Calu3 (cell line): Measurements from ENCODE around the gene MAGI1. TPM values are rescaled to one million over a fixed set of nuclear protein-coding genes. Genes with fewer than 3 reads are reported as not detected.
"Not testable (repeated sequence)": the region's sequence is repeated elsewhere in the genome, so short reads cannot be mapped to it uniquely, and the experiment has no call there.

ENCODE experiments used
- BruUV-seq: library from RNA; stranded (reverse); fragments of 400-500 nt; replicated peaks from 2 replicates; lab custom pipeline; 2021; lab: Mats Ljungman, UMichigan
- CTCF ChIA-PET: fragments of 300-600 bp; sonication (Branson Sonifier 250); formaldehyde crosslinking; loops from one replicate; lab custom pipeline; 2022; ENCODE audit warnings: antibody characterized with exemption; lab: Charles Lee
- DNase-seq: peaks from one replicate; pipeline ENCODE4 v3.0.0; 2022
- H3K27ac Mint-ChIP-seq: one replicate; pipeline ENCODE4 v1.8.0; 2022; ENCODE audit warnings: mixed read lengths; ENCODE audit not compliant: unreplicated experiment
- H3K27me3 Mint-ChIP-seq: one replicate; pipeline ENCODE4 v1.8.0; 2022; ENCODE audit warnings: mixed read lengths; ENCODE audit not compliant: unreplicated experiment
- H3K36me3 Mint-ChIP-seq: one replicate; pipeline ENCODE4 v1.8.0; 2022; ENCODE audit warnings: mild to moderate bottlenecking, moderate library complexity, mixed read lengths; ENCODE audit not compliant: insufficient read depth, unreplicated experiment
- H3K4me1 Mint-ChIP-seq: one replicate; pipeline ENCODE4 v1.8.0; 2022; ENCODE audit warnings: mild to moderate bottlenecking, low read depth, mixed read lengths; ENCODE audit not compliant: unreplicated experiment
- H3K4me3 Mint-ChIP-seq: one replicate; pipeline ENCODE4 v1.8.0; 2022; ENCODE audit warnings: mild to moderate bottlenecking, low read depth, moderate library complexity, mixed read lengths; ENCODE audit not compliant: unreplicated experiment
- H3K9me3 Mint-ChIP-seq: one replicate; pipeline ENCODE4 v1.8.0; 2022; ENCODE audit warnings: low read depth, mixed read lengths; ENCODE audit not compliant: unreplicated experiment
- intact Hi-C: fragments of 100-400 bp; cut with micrococcal nuclease; formaldehyde crosslinking; loops from one replicate; pipeline ENCODE4 v1.10.0; 2022; ENCODE audit not compliant: unreplicated experiment
- total RNA-seq: library from RNA; stranded (reverse); gene quantifications from 2 replicates; pipeline ENCODE4 v1.2.3, GENCODE V29; 2022
- TF ChIP-seq, protein P1 (sequence below): fragments of 200-600 bp; IDR thresholded peaks from one replicate; pipeline ENCODE4 v1.8.0; 2022; ENCODE audit warnings: antibody characterized with exemption; ENCODE audit not compliant: unreplicated experiment

The MAGI1 gene
- total RNA-seq, 1 experiment from 2014 or later = 76.4 TPM

DNA sequence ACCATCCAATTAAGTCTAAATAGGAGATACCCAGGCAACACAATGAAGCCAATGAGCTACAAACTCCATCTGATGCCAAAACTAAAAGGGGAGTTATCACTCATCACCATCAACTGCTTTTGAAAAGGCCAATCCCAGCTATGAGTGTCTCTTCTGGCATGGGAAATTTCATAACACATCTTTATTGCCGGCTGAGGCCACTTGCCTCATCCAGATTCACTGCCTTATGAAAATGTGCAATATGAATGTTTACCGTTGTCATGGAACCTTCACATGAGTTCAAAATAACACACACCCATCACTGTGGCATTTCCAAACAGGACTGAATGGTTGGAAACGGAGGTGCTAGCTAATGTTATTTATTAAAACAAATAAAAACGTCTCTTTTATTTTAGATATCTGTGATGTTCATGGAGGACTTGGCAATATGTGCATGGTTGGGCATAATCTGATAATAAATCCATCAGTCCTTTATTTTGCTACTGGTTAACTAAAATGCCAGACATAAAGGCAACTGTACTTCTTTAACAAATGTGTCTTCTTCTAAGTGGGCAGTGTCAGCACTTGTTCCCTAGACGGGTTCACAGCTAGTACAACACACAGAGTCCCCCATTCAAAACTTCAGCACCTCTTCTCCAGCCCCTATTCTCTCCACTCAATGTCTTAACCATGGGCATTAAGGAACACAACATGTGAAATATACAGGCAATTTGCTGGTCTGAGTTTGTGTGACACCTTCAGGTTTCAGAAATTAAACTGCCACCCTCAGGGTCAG lies 143.9 kb downstream of the MAGI1 start:
- H3K36me3 Mint-ChIP-seq = no peaks in the 10 kb centered on the region
- no peak overlapping the region for H3K4me3 Mint-ChIP-seq
- CTCF ChIA-PET = interaction anchor here (0.5 to 0.6 kb wide), 2 partner anchors 64 to 102 kb away, joined by 3 read pairs; no protein-coding TSS in a partner anchor
- H3K27ac Mint-ChIP-seq = no peak overlapping the region
- H3K9me3 Mint-ChIP-seq = no peaks in the 10 kb centered on the region
- intact Hi-C loops = no loop called here
- peaks cover 23% of the 10 kb centered on the region for H3K4me1 Mint-ChIP-seq
- no TSS peak for BruUV-seq
- TF ChIP-seq, protein P1, sequence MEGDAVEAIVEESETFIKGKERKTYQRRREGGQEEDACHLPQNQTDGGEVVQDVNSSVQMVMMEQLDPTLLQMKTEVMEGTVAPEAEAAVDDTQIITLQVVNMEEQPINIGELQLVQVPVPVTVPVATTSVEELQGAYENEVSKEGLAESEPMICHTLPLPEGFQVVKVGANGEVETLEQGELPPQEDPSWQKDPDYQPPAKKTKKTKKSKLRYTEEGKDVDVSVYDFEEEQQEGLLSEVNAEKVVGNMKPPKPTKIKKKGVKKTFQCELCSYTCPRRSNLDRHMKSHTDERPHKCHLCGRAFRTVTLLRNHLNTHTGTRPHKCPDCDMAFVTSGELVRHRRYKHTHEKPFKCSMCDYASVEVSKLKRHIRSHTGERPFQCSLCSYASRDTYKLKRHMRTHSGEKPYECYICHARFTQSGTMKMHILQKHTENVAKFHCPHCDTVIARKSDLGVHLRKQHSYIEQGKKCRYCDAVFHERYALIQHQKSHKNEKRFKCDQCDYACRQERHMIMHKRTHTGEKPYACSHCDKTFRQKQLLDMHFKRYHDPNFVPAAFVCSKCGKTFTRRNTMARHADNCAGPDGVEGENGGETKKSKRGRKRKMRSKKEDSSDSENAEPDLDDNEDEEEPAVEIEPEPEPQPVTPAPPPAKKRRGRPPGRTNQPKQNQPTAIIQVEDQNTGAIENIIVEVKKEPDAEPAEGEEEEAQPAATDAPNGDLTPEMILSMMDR = no peak
- DNase-seq = no peak
- no peaks in the 10 kb centered on the region for H3K27me3 Mint-ChIP-seq

DNA sequence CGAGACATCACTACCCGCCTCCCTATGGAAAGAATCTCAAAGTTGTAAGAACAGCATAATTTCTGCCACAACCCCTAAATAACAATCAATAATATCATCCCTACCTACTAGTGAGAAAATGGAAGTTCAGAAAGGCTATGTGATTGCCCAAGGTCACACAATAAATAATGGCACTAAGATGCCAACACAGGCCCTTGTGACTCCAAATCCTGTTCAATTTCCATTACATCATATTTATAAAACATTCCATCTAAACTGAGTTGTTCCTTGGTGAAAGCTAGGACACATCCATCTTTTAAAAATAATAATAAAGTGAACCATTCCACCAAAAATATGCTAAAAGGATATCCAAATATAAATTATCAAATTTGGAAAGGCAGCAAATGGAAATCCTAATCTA lies 144.6 kb downstream of the MAGI1 start:
- TF ChIP-seq, protein P1 = no peak
- CTCF ChIA-PET = interaction anchor here (0.6 kb wide), 1 partner anchor 65 kb away, joined by 3 read pairs; no protein-coding TSS in a partner anchor
- BruUV-seq = no TSS peak
- H3K4me1 Mint-ChIP-seq = peaks cover 29% of the 10 kb centered on the region
- H3K4me3 Mint-ChIP-seq = no peak overlapping the region
- intact Hi-C loops = no loop called here
- H3K36me3 Mint-ChIP-seq = no peaks in the 10 kb centered on the region
- no peak overlapping the region for H3K27ac Mint-ChIP-seq
- no peak for DNase-seq
- H3K9me3 Mint-ChIP-seq = no peaks in the 10 kb centered on the region
- H3K27me3 Mint-ChIP-seq = no peaks in the 10 kb centered on the region

GRCh38 chr3:65893631-65894030 lies 145.1 kb downstream of the MAGI1 start:
- H3K9me3 Mint-ChIP-seq = no peaks in the 10 kb centered on the region
- BruUV-seq = no TSS peak
- TF ChIP-seq, protein P1 = no peak
- H3K36me3 Mint-ChIP-seq = no peaks in the 10 kb centered on the region
- H3K27ac Mint-ChIP-seq = no peak overlapping the region
- no peaks in the 10 kb centered on the region for H3K27me3 Mint-ChIP-seq
- no peak overlapping the region for H3K4me3 Mint-ChIP-seq
- CTCF ChIA-PET = no interaction called here
- H3K4me1 Mint-ChIP-seq = peaks cover 31% of the 10 kb centered on the region
- DNase-seq = no peak
- intact Hi-C loops = no loop called here

DNA sequence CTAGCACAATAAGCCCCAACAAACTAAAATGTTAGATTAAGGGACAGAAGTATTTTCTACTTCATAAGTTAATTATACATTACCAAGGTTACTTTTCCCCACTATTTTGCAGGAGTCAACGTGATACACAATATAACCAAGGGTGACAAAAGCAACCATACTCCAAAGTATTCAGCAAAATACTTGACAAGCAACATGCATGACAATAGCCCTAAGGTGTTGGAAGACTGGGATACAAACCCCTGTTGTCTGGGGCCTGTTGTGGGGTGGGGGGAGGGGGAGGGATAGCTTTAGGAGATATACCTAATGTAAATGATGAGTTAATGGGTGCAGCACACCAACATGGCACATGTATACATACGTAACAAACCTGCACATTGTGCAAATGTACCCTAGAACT lies 147.2 kb downstream of the MAGI1 start:
- DNase-seq, H3K27ac Mint-ChIP-seq, H3K27me3 Mint-ChIP-seq, CTCF ChIA-PET, H3K4me3 Mint-ChIP-seq, BruUV-seq, intact Hi-C loops, H3K36me3 Mint-ChIP-seq, H3K9me3 Mint-ChIP-seq: not testable (repeated sequence)
- peaks cover 31% of the 10 kb centered on the region for H3K4me1 Mint-ChIP-seq

DNA sequence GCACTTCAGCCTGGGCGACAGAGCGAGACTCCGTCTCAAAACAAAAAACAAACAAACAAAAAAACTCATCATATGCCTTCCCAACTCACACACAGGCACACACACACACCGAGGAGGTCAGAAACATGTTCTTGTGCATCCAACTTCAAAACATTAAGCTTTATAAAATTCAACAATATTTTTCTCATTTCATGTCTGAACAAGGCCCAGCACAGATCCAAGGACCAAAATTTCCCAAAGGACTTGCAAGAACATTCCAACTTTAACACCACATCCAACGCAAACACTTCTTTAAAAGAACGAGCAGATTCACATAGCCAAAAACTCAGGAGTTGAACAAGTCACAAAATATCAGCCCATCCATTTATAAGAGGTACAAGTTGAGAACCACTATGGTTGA lies 148.4 kb downstream of the MAGI1 start:
- TF ChIP-seq, protein P1 = no peak
- H3K27ac Mint-ChIP-seq = no peak overlapping the region
- no peaks in the 10 kb centered on the region for H3K27me3 Mint-ChIP-seq
- intact Hi-C loops = no loop called here
- H3K36me3 Mint-ChIP-seq = no peaks in the 10 kb centered on the region
- no peaks in the 10 kb centered on the region for H3K9me3 Mint-ChIP-seq
- peaks cover 20% of the 10 kb centered on the region for H3K4me1 Mint-ChIP-seq
- DNase-seq = no peak
- H3K4me3 Mint-ChIP-seq = no peak overlapping the region
- BruUV-seq = no TSS peak
- CTCF ChIA-PET = no interaction called here
